NT2/D1 (cell line): ENCODE measurements around the gene NUDT6.

ENCODE experiments used
- SUZ12 ChIP-seq: IDR thresholded peaks from 2 replicates; pipeline ENCODE4 v1.6.1; 2011; ENCODE audit not compliant: insufficient read length, insufficient read depth; ENCODE audit errors: extremely low read depth
- YY1 ChIP-seq: IDR thresholded peaks from 2 replicates; pipeline ENCODE4 v1.6.1; 2011; ENCODE audit not compliant: insufficient read length, insufficient read depth
- ZNF274 ChIP-seq: IDR thresholded peaks from 2 replicates; pipeline ENCODE4 v1.6.1; 2011; ENCODE audit warnings: mild to moderate bottlenecking, low read depth, low read length

- TF ChIP-seq YY1 (no peak), SUZ12 (no peak), ZNF274 (no peak)
Observed at GRCh38 chr4:122873821-122874593, 48.4 kb downstream of the NUDT6 start.
